Activated CD4-positive, CD25-positive, alpha-beta regulatory T cell treated with anti-CD3 and anti-CD28 coated beads, Interleukin-2, amount 50 U/mL, for 16 hours (primary cell): Measurements from ENCODE around the gene DYDC1.
"Not testable (repeated sequence)": the region's sequence is repeated elsewhere in the genome, so short reads cannot be mapped to it uniquely, and the experiment has no call there.

Source experiments
- DNase-seq: peaks from one replicate; pipeline ENCODE4 v3.0.0-alpha.2; 2020; ENCODE audit warnings: low read depth, low spot score

Gene DYDC1

DNA sequence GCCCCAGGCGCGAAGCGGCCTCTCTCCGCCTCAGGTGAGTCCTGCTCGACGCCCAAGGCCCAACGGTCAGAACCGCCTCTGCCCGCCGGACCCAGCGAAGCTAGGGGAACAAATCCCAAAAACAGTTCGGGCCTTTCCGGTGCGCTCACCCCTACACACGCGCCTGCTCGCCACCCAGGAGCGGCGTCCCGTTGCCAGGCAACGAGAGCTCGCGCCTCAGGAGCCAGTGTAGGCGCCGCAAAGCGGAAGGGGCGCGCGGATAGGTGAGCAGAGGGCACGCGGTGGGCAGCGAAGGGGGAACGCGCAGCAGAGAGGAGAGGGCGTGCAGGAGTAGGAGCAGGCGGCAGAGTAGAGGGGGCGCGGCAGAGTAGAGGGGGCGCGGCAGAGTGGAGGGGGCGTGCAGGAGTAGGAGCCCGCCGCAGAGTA, at the start of gene DYDC1, which contains the start of gene DYDC2:
DYDC1 (minus strand) TSS at position 193 of the 426 bp plus-strand sequence. CDS start 4,154 bp downstream, outside the sequence.
DYDC2 (plus strand) TSS at position 219 of the 426 bp plus-strand sequence. CDS start 5,663 bp downstream, outside the sequence.
- no peak for DNase-seq

DNA sequence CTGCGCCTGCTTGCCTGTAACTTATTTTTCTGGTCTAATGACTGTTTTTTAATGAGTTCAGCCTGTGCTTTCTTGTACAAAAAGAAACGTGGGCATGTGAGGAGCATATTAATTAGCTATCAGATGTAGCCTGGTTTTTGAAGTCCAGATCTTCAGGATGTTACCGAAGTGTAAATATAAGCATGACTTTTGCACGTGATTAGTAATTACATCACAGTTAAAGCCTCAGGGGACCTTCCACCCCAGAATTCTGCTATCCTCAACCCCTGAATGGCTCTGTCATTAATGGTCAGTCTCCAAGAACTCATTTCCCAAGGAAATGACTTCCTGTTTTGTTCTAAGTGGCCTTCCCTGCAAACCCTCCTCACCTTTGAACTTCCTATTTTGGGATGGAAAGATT, 49.6 kb upstream of the DYDC1 start:
- no peak for DNase-seq

- no peak for DNase-seq
Measured at GRCh38 chr10:80405626-80406025, 49.1 kb upstream of the DYDC1 start.

- DNase-seq, result no peak
Measured at GRCh38 chr10:80405035-80405434, 48.5 kb upstream of the DYDC1 start.

DNA sequence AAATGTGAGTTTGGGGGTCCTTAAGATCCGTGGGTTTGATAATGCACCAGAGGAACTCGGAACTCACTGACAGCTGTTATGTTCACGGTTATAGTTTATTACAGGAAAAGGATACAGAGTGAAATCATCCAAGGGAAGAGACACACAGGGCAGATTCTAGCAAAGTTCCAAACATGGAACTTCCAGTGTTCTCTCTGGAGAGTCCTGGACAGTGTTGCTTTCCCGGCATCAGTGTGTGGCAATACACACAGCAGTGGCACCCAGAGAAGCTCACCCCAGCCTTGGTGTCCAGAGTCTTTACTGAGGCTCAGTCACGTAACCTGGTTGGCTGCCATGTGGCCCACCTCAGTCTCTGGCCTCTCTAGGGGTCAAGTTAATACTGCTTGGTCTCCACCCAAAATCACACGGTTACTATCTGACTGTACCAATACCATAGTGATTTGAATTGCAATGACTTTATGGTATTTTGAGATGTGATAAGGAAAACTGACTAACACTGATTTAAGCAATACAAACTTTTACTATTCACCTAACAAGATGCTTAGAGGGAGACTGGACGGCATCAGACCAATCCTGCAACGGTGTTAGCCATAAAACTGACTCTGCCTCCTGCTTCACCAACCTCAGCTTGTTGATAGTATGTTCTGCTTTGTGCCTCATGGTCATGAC, 43.7 kb upstream of the DYDC1 start:
- no peak for DNase-seq

DNA sequence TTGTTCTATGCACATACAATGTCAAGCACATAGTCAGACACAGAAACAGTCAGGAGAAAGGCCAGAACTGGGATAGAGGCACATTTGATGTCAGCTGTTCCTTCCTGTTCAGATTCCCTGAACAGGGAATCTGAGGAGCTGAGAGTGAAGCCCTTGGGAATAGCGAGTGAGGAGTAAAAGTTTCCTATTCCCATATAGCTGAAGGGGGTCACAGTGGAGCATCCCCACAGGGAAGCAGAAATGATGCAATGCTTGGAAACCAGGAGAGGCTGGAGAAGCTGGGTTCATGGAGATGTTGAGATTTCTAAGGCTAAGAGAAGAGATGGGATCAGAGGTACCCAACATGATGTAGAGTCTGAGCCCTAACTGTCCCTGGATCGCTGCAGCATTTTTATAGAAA, 40.5 kb upstream of the DYDC1 start:
- DNase-seq, result no peak

DNA sequence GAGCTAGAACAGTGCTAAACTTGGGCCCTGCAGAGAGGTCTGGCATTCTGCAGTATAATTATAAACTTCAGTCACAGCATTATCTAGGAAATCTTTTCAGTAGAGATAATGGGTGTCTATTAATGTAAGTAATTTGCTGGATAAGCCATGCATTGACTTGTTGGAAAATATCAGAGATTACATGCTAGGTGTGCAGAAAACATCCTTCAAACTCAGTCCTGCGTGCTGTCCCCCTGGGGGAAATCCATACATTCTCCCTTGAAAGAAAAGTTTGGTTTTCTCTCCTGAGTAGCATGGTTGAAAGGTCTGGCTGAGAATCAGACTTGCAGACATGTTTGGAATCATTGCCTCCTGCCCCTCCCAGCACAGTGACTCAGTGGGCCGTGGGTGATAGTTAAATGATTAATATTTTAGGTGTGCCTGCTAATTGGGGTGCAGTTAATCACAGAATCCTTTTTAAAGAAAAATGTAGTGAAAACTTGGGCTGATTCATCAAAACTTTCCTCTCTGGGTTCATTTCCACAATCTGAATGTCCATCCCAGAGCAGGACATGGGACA, 37.9 kb upstream of the DYDC1 start:
- DNase-seq, result no peak

GRCh38 chr10:80392250-80392649, 35.7 kb upstream of the DYDC1 start:
- no peak for DNase-seq

GRCh38 chr10:80390740-80391139, 34.2 kb upstream of the DYDC1 start:
- no peak for DNase-seq

GRCh38 chr10:80382989-80383388, 26.4 kb upstream of the DYDC1 start:
- DNase-seq, result no peak

- DNase-seq, result no peak
Measured at GRCh38 chr10:80380185-80380584, 23.6 kb upstream of the DYDC1 start.

DNA sequence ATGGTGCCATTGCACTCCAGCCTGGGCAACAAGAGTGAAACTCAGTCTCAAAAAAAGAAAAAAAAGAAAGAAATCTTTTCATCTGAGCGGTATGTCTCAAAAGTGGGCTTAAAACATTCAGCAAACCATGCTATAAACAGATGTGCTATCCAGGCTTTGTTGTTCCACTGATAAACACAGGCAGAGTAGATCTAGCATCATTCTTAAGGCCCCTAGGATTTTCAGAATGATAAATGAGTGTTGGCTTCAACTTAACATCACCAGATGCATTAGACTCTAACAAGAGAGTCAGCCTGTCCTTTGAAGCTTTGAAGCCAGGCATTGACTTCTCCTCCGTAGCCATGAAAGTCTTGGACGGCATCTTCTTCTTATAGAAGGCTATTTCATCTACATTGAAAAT, 23.1 kb upstream of the DYDC1 start:
- no peak for DNase-seq

DNA sequence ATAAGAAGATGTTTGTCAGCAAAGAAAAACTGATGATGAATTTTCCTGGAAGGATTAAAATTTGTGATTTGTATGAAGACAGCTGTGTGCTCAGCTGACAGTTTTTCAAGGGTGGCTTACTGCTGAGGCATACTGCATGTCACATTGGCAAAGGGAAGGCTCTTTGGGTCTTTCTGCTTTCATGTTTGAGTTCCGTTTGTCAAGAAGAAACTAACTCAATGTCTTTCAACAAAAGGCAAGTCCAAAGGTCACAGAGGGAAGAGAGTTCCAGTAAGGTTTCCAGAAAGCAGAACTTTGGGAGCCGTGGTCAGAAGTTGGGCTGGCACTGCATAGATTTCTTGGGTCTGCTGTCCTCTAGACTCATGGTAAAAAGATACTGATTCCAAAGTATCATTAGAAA, 16.9 kb upstream of the DYDC1 start:
- DNase-seq, result no peak

DNA sequence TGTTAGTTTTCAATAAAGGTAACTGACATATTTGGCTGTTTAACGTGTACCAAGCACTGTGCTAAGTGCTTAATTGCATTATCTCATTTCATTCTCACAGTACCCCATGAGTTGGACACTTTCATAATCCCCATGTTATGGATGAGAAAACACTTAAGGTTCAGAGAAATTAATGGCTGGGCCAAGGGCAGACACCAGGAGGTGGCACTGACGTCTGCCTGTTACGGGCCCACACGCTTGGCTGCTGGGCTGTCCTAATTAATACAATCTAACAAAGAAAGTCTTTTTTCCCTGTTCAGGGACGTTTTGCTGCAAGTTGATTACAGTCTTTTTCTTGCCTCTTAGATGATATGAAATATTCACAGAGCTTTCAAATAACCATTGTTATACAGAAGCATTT, 16.1 kb upstream of the DYDC1 start:
- DNase-seq, result no peak

GRCh38 chr10:80371467-80371866, 14.9 kb upstream of the DYDC1 start:
- DNase-seq, result no peak

GRCh38 chr10:80365510-80365909, 9.0 kb upstream of the DYDC1 start:
- no peak for DNase-seq

- DNase-seq, result no peak
Measured at GRCh38 chr10:80359644-80360043, 3.1 kb upstream of the DYDC1 start.

GRCh38 chr10:80358925-80359324, 2.4 kb upstream of the DYDC1 start:
- DNase-seq, result not testable (repeated sequence)

- no peak for DNase-seq
Measured at GRCh38 chr10:80357851-80358125, 1.2 kb upstream of the DYDC1 start.

DNA sequence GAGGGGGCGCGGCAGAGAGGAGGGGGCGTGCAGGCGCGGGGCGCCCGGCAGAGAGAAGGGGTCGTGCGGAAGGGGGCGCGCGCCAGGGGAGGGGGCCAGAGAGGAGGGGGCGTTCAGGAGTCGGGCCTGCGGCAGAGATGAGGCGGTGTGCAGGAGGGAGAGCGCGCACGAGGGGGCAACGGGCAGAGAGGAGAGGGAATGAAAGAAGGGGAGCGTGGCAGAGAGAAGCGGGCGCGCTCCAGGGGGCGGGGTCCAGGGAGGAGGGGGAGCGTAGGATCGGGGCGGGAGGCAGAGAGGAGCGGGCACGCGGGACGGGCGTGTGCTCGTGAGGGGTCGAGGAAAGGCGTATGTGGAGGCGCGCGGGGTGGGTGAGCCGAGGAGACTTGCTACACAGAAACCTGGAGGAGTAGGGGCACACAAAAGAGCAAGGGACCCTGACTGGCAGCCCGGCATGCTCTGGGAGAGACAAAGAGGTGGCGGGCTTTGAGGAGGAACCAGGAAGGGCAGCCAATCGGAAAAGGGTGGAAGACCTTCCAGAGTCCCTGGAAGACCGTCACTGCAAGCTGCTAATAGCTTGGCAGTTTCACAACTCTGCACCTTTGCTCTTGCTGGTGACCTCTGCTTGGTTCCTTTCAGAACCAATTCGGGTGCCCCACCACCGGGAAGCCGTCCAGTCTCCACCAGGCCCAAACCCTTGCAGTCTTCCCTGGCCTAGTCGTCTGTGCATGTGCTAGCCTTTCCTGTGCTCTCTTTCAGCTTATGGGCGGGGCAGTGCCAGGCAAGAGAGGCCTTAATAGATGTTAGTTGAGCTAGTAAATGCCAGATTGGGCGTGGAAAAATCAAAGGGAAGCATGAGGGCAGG, 665 bp upstream of the DYDC1 start:
- no peak for DNase-seq

GRCh38 chr10:80351220-80351619, 5.3 kb downstream of the DYDC1 start:
- no peak for DNase-seq

GRCh38 chr10:80350251-80350650, 6.3 kb downstream of the DYDC1 start:
- no peak for DNase-seq

DNA sequence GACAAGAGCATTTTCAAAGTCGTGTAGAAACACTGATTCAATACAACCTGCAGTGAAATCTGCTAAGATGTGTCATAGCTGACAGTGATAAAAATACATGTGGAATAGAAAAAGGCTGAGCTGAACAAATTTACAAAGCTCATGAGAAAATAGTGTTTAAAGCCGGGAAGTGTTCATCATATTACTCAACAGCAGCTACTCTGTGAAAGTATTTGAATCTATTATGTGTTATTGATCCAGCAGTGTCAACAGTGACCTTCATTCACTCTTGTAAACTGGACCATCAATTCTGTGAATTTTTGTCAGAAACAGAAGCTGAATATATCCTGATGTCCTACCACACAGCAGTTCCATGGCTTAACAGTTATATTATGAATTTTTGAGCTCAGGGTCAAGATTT, 11.6 kb downstream of the DYDC1 start:
- no peak for DNase-seq
